Adrenal gland (tissue), 12 donors: Measurements from ENCODE around the gene PTH1R. TPM values are rescaled to one million over a fixed set of nuclear protein-coding genes. Genes with fewer than 3 reads are reported as not detected.

Source experiments
- DNase-seq, 7 donors: peaks; one replicate each; pipeline ENCODE4 v3.0.0-alpha.2; 2019 to 2020
- H3K27ac ChIP-seq, 5 donors: fragments of 200-600 bp; sonication (generic) in 4 of 5; 1 replicate in 3 of 5; 2 replicates in 2 of 5; pipeline versions ENCODE4 v1.5.1 to v1.8.0; 2016 to 2020; ENCODE audit warnings: mild to moderate bottlenecking in 1 of 5
- H3K27me3 ChIP-seq: fragments of 200-600 bp; 2 replicates; pipeline ENCODE4 v1.8.0; 2021
- H3K36me3 ChIP-seq, 2 donors: fragments of 200-600 bp; replicated peaks in 1 of 2; 1 replicate in 1 of 2; 2 replicates in 1 of 2; pipeline versions ENCODE4 v1.5.1 to v1.8.0; 2018 to 2022
- H3K4me1 ChIP-seq, 2 donors: fragments of 200-600 bp; replicated peaks in 1 of 2; 1 replicate in 1 of 2; 2 replicates in 1 of 2; pipeline versions ENCODE4 v1.5.1 to v1.8.0; 2018 to 2021
- H3K4me3 ChIP-seq, 4 donors: fragments of 200-600 bp; sonication (generic) in 3 of 4; one replicate each; pipeline ENCODE4 v1.5.1; 2016 to 2018
- H3K9me3 ChIP-seq, 3 donors: fragments of 200-600 bp; sonication (generic) in 1 of 3; replicated peaks in 1 of 3; 1 replicate in 2 of 3; 2 replicates in 1 of 3; pipeline versions ENCODE4 v1.5.1 to v1.8.0; 2016 to 2021
- CTCF ChIP-seq, 6 experiments: fragments of 450-650 bp in 4 of 6; fragments of 200-600 bp in 2 of 6; sonication (generic) in 1 of 6; IDR thresholded peaks; 1 replicate in 5 of 6; 2 replicates in 1 of 6; pipeline versions ENCODE4 v1.5.1 to v1.8.0; 2016 to 2021; ENCODE audit warnings: antibody characterized with exemption in 6 of 6, mild to moderate bottlenecking in 2 of 6, moderate library complexity in 1 of 6
- POLR2A ChIP-seq, 2 donors: fragments of 450-650 bp; IDR thresholded peaks; one replicate each; pipeline ENCODE4 v1.6.1; 2017; ENCODE audit warnings: antibody characterized with exemption in 2 of 2, mild to moderate bottlenecking in 2 of 2, moderate library complexity in 1 of 2
- WGBS, 4 donors: extraction: QIAGEN DNeasy Blood & Tissue Kit in 2 of 4; methylation state at CpG; one replicate each; pipeline versions ENCODE4 v1.1.5 to v1.1.7; 2013 to 2017; 5-methylcytosine and 5-hydroxymethylcytosine counted together
- intact Hi-C, 2 donors: fragments of 100-400 bp; cut with DNase I; formaldehyde crosslinking; loops; one replicate each; pipeline versions ENCODE4 v1.14.1 to v1.15.0; 2022 to 2023
- polyA plus RNA-seq, 3 donors: library from polyadenylated mRNA; stranded (reverse); fragments of 200-250 nt in 2 of 3; fragments of 350-450 nt in 1 of 3; fragmentation: Illumina TruSeq in 1 of 3; extraction: RNeasy Lipid Tissue Mini Kit (QIAGEN cat#74804) in 1 of 3; gene quantifications; one replicate each; pipeline ENCODE4 v1.2.3, GENCODE V29; 2013 to 2014
- total RNA-seq, 9 donors: library from RNA; depleted of rRNA in 4 of 9; stranded (reverse); fragments of >200 nt in 4 of 9; fragments of 120-200 nt in 1 of 9; fragmentation: NEBNext Ultra II Directional in 1 of 9; extraction: Animal tissue kit (Norgen Biotek cat#: 25700) in 1 of 9; gene quantifications; one replicate each; pipeline versions ENCODE4 v1.1.0 to v1.2.4, GENCODE V29; 2013 to 2023
- donor health status: healthy with polysubstance abuse.
- donor health status: Bipolar disorder and iron deficiency.
- donor health status: DM: yes; HTN: yes; CAD: no.
- donor health status: DM: no; HTN: no; CAD: no.
- donor health status: DM: no; HTN: no; CAD: no.
- donor health status: DM: yes; HTN: yes; CAD: no.

PTH1R gene
- total and polyA plus RNA-seq, 12 donors = 10.0 to 1,399 (median 47.5) TPM

GRCh38 chr3:46928282-46928681 lies 50.8 kb downstream of the PTH1R start:
- Histone ChIP-seq H3K4me1 (peaks cover 63 to 93% of the 10 kb centered on the region in 2 donors), H3K4me3 (no peak overlapping the region), H3K36me3 (peaks cover 0 to 21% of the 10 kb centered on the region in 2 donors), H3K27me3 (no peaks in the 10 kb centered on the region), H3K9me3 (no peaks in the 10 kb centered on the region), H3K27ac (peak overlapping the region in 1 of 5 donors; percentile 88)
- WGBS, 4 donors = 79 to 91% (median 82%) methylated on average over 1 of the region's 1 CpG
- TF ChIP-seq POLR2A (IDR thresholded peaks at IDR 0.05) (no peak), CTCF (IDR thresholded peaks at IDR 0.05) (no peak)
- peak in 1 of 7 donors; percentile 1 for DNase-seq
- intact Hi-C loops = loop anchor here in 1 of 2 donors (5.0 kb wide), 1 partner anchor 44 kb away; no protein-coding TSS in a partner anchor

GRCh38 chr3:46929324-46929723 lies 51.8 kb downstream of the PTH1R start:
- Histone ChIP-seq H3K27me3 (no peaks in the 10 kb centered on the region), H3K36me3 (peaks cover 0 to 11% of the 10 kb centered on the region in 2 donors), H3K27ac (peak overlapping the region in 3 of 5 donors; percentile 61 to 84 (median 78)), H3K4me1 (peaks cover 68 to 93% of the 10 kb centered on the region in 2 donors), H3K4me3 (no peak overlapping the region), H3K9me3 (no peaks in the 10 kb centered on the region)
- intact Hi-C loops = loop anchor here in 1 of 2 donors (5.0 kb wide), 1 partner anchor 43 kb away; no protein-coding TSS in a partner anchor
- peak in 3 of 7 donors; percentile 48 to 61 (median 54) for DNase-seq
- TF ChIP-seq POLR2A (IDR thresholded peaks at IDR 0.05) (no peak), CTCF (IDR thresholded peaks at IDR 0.05) (no peak)
- WGBS, 4 donors = 52 to 79% (median 76%) methylated on average over 2 of the region's 2 CpGs

GRCh38 chr3:46930166-46930944 lies 52.8 kb downstream of the PTH1R start:
- Histone ChIP-seq H3K36me3 (peaks cover 0 to under 1% of the 10 kb centered on the region in 2 donors), H3K27me3 (no peaks in the 10 kb centered on the region), H3K4me1 (peaks cover 71 to 96% of the 10 kb centered on the region in 2 donors), H3K4me3 (no peak overlapping the region), H3K27ac (peak overlapping the region; percentile 40 to 86 (median 78)), H3K9me3 (no peaks in the 10 kb centered on the region)
- intact Hi-C loops = no loop called here
- TF ChIP-seq POLR2A (IDR thresholded peaks at IDR 0.05) (no peak), CTCF (IDR thresholded peaks at IDR 0.05) (no peak)
- WGBS, 4 donors = 74 to 85% (median 76%) methylated on average over 8 to 9 of the region's 9 CpGs
- peak in 3 of 7 donors; percentile 39 to 51 (median 50) for DNase-seq

- H3K27ac ChIP-seq = peak overlapping the region; percentile 40 to 86 (median 78)
- intact Hi-C loops = no loop called here
- H3K4me1 ChIP-seq = peaks cover 70 to 96% of the 10 kb centered on the region in 2 donors
- 70 to 82% (median 75%) methylated on average over 3 of the region's 3 CpGs for WGBS, 4 donors
- peak in 2 of 7 donors; percentile 1 to 13 for DNase-seq
- H3K36me3 ChIP-seq = no peaks in the 10 kb centered on the region
- H3K4me3 ChIP-seq = no peak overlapping the region
- no peaks in the 10 kb centered on the region for H3K9me3 ChIP-seq
- no peak for TF ChIP-seq POLR2A (IDR thresholded peaks at IDR 0.05)
- TF ChIP-seq CTCF (IDR thresholded peaks at IDR 0.05) = no peak
- H3K27me3 ChIP-seq = no peaks in the 10 kb centered on the region
These were observed 53.5 kb downstream of the PTH1R start for GRCh38 chr3:46930945-46931403.
